KMS-11 (cell line): Measurements from ENCODE around the gene MYG1.

Experiments used
- H2AFZ ChIP-seq: fragments of 200-600 bp; sonication (generic); 2 replicates; pipeline ENCODE4 v1.6.1; 2016; ENCODE audit warnings: antibody characterized with exemption, mixed run types, low read depth
- H3K27ac ChIP-seq: fragments of 200-600 bp; sonication (generic); 2 replicates; pipeline ENCODE4 v1.6.1; 2016; ENCODE audit warnings: mild to moderate bottlenecking, mixed run types
- H3K27me3 ChIP-seq: fragments of 200-600 bp; sonication (generic); 2 replicates; pipeline ENCODE4 v1.6.1; 2017; ENCODE audit warnings: mild to moderate bottlenecking, low read depth, mixed run types, moderate library complexity; ENCODE audit not compliant: insufficient read depth
- H3K36me3 ChIP-seq: fragments of 200-600 bp; sonication (generic); 2 replicates; pipeline ENCODE4 v1.6.1; 2017; ENCODE audit warnings: mild to moderate bottlenecking, mixed run types; ENCODE audit not compliant: insufficient read depth
- H3K4me1 ChIP-seq: fragments of 200-600 bp; sonication (generic); 2 replicates; pipeline ENCODE4 v1.6.1; 2016; ENCODE audit warnings: mild to moderate bottlenecking, low read depth, mixed run types; ENCODE audit not compliant: poor library complexity, severe bottlenecking
- H3K4me2 ChIP-seq: fragments of 200-600 bp; sonication (generic); 2 replicates; pipeline ENCODE4 v1.7.0; 2016; ENCODE audit warnings: mild to moderate bottlenecking, mixed run types
- H3K4me3 ChIP-seq: fragments of 200-600 bp; sonication (generic); IDR thresholded peaks from 2 replicates; pipeline ENCODE4 v1.6.1; 2017; ENCODE audit warnings: low read depth, low read length, mixed read lengths; ENCODE audit not compliant: insufficient read depth
- H3K79me2 ChIP-seq: fragments of 200-600 bp; sonication (generic); 2 replicates; pipeline ENCODE4 v1.6.1; 2016; ENCODE audit warnings: low read depth, mixed run types; ENCODE audit not compliant: insufficient read depth
- H3K9ac ChIP-seq: fragments of 200-600 bp; sonication (generic); 2 replicates; pipeline ENCODE4 v1.6.1; 2016; ENCODE audit warnings: mild to moderate bottlenecking, mixed run types
- H4K20me1 ChIP-seq: fragments of 200-600 bp; sonication (generic); 2 replicates; pipeline ENCODE4 v1.6.1; 2016; ENCODE audit warnings: mild to moderate bottlenecking, mixed run types; ENCODE audit not compliant: insufficient read depth
- TF ChIP-seq, protein P1 (sequence below): fragments of 200-600 bp; sonication (generic); conservative IDR thresholded peaks from 2 replicates; pipeline ENCODE4 v1.6.1; 2017; ENCODE audit warnings: low read depth, mild to moderate bottlenecking, antibody characterized with exemption, low read length, moderate library complexity, mixed read lengths

The MYG1 gene, protein sequence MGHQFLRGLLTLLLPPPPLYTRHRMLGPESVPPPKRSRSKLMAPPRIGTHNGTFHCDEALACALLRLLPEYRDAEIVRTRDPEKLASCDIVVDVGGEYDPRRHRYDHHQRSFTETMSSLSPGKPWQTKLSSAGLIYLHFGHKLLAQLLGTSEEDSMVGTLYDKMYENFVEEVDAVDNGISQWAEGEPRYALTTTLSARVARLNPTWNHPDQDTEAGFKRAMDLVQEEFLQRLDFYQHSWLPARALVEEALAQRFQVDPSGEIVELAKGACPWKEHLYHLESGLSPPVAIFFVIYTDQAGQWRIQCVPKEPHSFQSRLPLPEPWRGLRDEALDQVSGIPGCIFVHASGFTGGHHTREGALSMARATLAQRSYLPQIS

DNA sequence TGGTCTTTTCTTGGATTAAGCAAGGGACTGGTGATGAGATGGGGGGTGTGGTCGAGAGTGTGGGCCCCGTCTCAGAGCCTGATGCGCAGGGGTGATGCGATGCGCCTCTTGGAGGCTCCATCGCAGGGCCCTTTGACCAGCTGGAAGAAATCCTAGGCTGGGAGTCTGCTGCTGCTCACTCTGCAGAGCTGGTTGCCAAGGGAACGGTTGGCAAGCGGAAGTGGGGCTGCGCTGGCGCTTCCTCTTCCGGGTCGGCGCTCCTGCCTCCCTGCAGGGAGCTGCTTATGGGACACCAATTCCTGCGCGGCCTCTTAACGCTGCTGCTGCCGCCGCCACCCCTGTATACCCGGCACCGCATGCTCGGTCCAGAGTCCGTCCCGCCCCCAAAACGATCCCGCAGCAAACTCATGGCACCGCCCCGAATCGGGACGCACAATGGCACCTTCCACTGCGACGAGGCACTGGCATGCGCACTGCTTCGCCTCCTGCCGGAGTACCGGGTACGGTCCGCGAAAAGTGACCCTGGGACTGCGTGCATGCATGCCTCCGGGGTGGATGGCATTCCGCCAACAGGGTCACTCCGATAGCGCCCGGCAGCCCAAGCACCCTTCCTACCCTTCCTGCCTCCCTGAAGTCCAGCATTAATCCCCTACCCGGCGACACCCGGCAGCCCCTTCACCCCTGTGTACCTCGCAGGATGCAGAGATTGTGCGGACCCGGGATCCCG, at the start of gene MYG1:
TSS of gene MYG1 (plus strand) at position 242 of the 727 bp plus-strand sequence. CDS start at position 285, 43 bp downstream.
- TF ChIP-seq, protein P1, sequence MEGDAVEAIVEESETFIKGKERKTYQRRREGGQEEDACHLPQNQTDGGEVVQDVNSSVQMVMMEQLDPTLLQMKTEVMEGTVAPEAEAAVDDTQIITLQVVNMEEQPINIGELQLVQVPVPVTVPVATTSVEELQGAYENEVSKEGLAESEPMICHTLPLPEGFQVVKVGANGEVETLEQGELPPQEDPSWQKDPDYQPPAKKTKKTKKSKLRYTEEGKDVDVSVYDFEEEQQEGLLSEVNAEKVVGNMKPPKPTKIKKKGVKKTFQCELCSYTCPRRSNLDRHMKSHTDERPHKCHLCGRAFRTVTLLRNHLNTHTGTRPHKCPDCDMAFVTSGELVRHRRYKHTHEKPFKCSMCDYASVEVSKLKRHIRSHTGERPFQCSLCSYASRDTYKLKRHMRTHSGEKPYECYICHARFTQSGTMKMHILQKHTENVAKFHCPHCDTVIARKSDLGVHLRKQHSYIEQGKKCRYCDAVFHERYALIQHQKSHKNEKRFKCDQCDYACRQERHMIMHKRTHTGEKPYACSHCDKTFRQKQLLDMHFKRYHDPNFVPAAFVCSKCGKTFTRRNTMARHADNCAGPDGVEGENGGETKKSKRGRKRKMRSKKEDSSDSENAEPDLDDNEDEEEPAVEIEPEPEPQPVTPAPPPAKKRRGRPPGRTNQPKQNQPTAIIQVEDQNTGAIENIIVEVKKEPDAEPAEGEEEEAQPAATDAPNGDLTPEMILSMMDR, result peak; percentile 35; the same call in 1 of the 2 replicates
- Histone ChIP-seq H2AFZ (peak within 1 kb of the TSS; percentile 62), H3K27me3 (no peaks in the 10 kb centered on the region), H3K79me2 (peaks cover 65% of the 10 kb centered on the region), H3K27ac (peak within 1 kb of the TSS; percentile 70), H3K4me1 (peaks cover 75% of the 10 kb centered on the region), H4K20me1 (no peaks in the 10 kb centered on the region), H3K4me2 (peak within 1 kb of the TSS; percentile 94), H3K36me3 (peaks cover 12% of the 10 kb centered on the region; the same call in 1 of the 2 replicates), H3K9ac (peak within 1 kb of the TSS; percentile 77), H3K4me3 (peak within 1 kb of the TSS; percentile 83)

- peaks cover 20% of the 10 kb centered on the region for H3K79me2 ChIP-seq
- H3K4me1 ChIP-seq, result peaks cover 33% of the 10 kb centered on the region
- H3K36me3 ChIP-seq, result no peaks in the 10 kb centered on the region; the same call in 1 of the 2 replicates
- peak overlapping the region; percentile 17 for H3K4me3 ChIP-seq
- TF ChIP-seq, protein P1, result peak; percentile 33; the same call in 1 of the 2 replicates
- H3K27me3 ChIP-seq, result no peaks in the 10 kb centered on the region
- H3K27ac ChIP-seq, result peak overlapping the region; percentile 32; the same call in 1 of the 2 replicates
- peak overlapping the region; percentile 76 for H3K4me2 ChIP-seq
- H4K20me1 ChIP-seq, result no peaks in the 10 kb centered on the region
- peak overlapping the region; percentile 70 for H3K9ac ChIP-seq
- H2AFZ ChIP-seq, result peak overlapping the region; percentile 96
Observed at GRCh38 chr12:53251477-53252348, 47.8 kb upstream of the MYG1 start.

- peak overlapping the region; percentile 32; the same call in 1 of the 2 replicates for H3K27ac ChIP-seq
- no peaks in the 10 kb centered on the region for H4K20me1 ChIP-seq
- peak overlapping the region; percentile 17 for H3K4me3 ChIP-seq
- peak overlapping the region; percentile 74 for H3K4me2 ChIP-seq
- peaks cover 33% of the 10 kb centered on the region for H3K4me1 ChIP-seq
- TF ChIP-seq, protein P1, result peak; percentile 57
- peak overlapping the region; percentile 70 for H3K9ac ChIP-seq
- peaks cover 20% of the 10 kb centered on the region for H3K79me2 ChIP-seq
- peak overlapping the region; percentile 96 for H2AFZ ChIP-seq
- H3K27me3 ChIP-seq, result no peaks in the 10 kb centered on the region
- no peaks in the 10 kb centered on the region; the same call in 1 of the 2 replicates for H3K36me3 ChIP-seq
Observed at GRCh38 chr12:53252349-53252916, 47.1 kb upstream of the MYG1 start.

- H4K20me1 ChIP-seq, result no peaks in the 10 kb centered on the region
- no peak overlapping the region for H2AFZ ChIP-seq
- TF ChIP-seq, protein P1, result no peak
- peaks cover 33% of the 10 kb centered on the region for H3K4me1 ChIP-seq
- H3K4me3 ChIP-seq, result no peak overlapping the region
- H3K9ac ChIP-seq, result no peak overlapping the region
- peaks cover 20% of the 10 kb centered on the region for H3K79me2 ChIP-seq
- H3K27ac ChIP-seq, result no peak overlapping the region
- no peaks in the 10 kb centered on the region for H3K27me3 ChIP-seq
- H3K4me2 ChIP-seq, result peak overlapping the region; percentile 74
- no peaks in the 10 kb centered on the region; the same call in 1 of the 2 replicates for H3K36me3 ChIP-seq
Observed at GRCh38 chr12:53253298-53253697, 46.2 kb upstream of the MYG1 start.
